ENCODE results near the gene TMEM184A. TPM values are rescaled to one million over a fixed set of nuclear protein-coding genes. Genes with fewer than 3 reads are reported as not detected.
A peak's percentile ranks its signal among the peaks of the same experiment; 100 is the strongest.

Gene TMEM184A
- total and polyA plus RNA-seq, 2 of the 13 experiments (the other 11 are each of a cell fraction or from before 2014, with no cell fraction given): 9.5 to 20.4 TPM

GRCh38 chr7:1569833-1570632, 14.0 kb upstream of the TMEM184A start, which contains the start of gene PSMG3 (continued):
- no peak for TF ChIP-seq PRDM15 (CRISPR knock-in tag; IDR thresholded peaks at IDR 0.05)
- 0 out of 2 replicates have a peak, but pooled peaks have one; percentile 9 for TF ChIP-seq SIX1 (CRISPR knock-in tag; IDR thresholded peaks at IDR 0.05; ENCODE audit: borderline replicate concordance)
- TF ChIP-seq GLMP (CRISPR knock-in tag; IDR thresholded peaks at IDR 0.05; ENCODE audit: borderline replicate concordance): no peak
- TF ChIP-seq ZNF772 (CRISPR knock-in tag; IDR thresholded peaks at IDR 0.05): peak; percentile 89; the same call in 1 of the 2 replicates
- no peak for TF ChIP-seq POLR2AphosphoS2 (IDR thresholded peaks at IDR 0.05; ENCODE audit: low read depth, low read length)
- no peak for TF ChIP-seq ZUFSP (CRISPR knock-in tag; IDR thresholded peaks at IDR 0.05; ENCODE audit: borderline replicate concordance)
- TF ChIP-seq ZNF431 (CRISPR knock-in tag; IDR thresholded peaks at IDR 0.05; ENCODE audit: borderline replicate concordance, low read depth): 0 out of 2 replicates have a peak, but pooled peaks have one; percentile 27
- TF ChIP-seq ZNF121 (CRISPR knock-in tag; IDR thresholded peaks at IDR 0.05): no peak
- TF ChIP-seq MXD1 (CRISPR knock-in tag; IDR thresholded peaks at IDR 0.05): peak; percentile 23; the same call in 1 of the 2 replicates
- peak; percentile 77 for TF ChIP-seq MAX (IDR thresholded peaks at IDR 0.05)
- peak; percentile 50; the same call in 1 of the 2 replicates for TF ChIP-seq ZNF333 (CRISPR knock-in tag; IDR thresholded peaks at IDR 0.05; ENCODE audit: borderline replicate concordance)
- TF ChIP-seq ZNF354B (CRISPR knock-in tag; IDR thresholded peaks at IDR 0.05): 0 out of 2 replicates have a peak, but pooled peaks have one; percentile 26
- peak; percentile 41 for TF ChIP-seq PTBP1 (IDR thresholded peaks at IDR 0.05; ENCODE audit: low read depth, low read length, poor library complexity, severe bottlenecking)
- TF ChIP-seq POLR2A (IDR thresholded peaks at IDR 0.05; ENCODE audit: insufficient read depth in 1 of 2, low read depth in 2 of 2, low read length in 2 of 2): peak; percentile 59 to 76
- TF ChIP-seq ZNF75D (CRISPR knock-in tag; IDR thresholded peaks at IDR 0.05; ENCODE audit: borderline replicate concordance): 0 out of 2 replicates have a peak, but pooled peaks have one; percentile 18
- TF ChIP-seq ZNF639 (CRISPR knock-in tag; conservative IDR thresholded peaks at IDR 0.05): peak; percentile 74
- TF ChIP-seq ZNF550 (CRISPR knock-in tag; IDR thresholded peaks at IDR 0.05; ENCODE audit: borderline replicate concordance): no peak
- TF ChIP-seq ZNF720 (CRISPR knock-in tag; IDR thresholded peaks at IDR 0.05): no peak
- TF ChIP-seq ZNF546 (CRISPR knock-in tag; conservative IDR thresholded peaks at IDR 0.05): peak; percentile 80; the same call in 1 of the 2 replicates

Measured in HepG2 (cell line).